K562 (cell line): ENCODE results near the gene KNL1.

Source experiments
- CBX1 ChIP-seq: sonication (generic); IDR thresholded peaks from 2 replicates; pipeline ENCODE4 v1.6.1; 2016; ENCODE audit warnings: antibody characterized with exemption, low read depth, mild to moderate bottlenecking
- MXI1 ChIP-seq: IDR thresholded peaks from 2 replicates; pipeline ENCODE4 v1.6.1; 2011; ENCODE audit warnings: low read depth, mild to moderate bottlenecking, improper control_type of control experiment, low read length
- RAD21 ChIP-seq, 2 experiments: fragments of 250-450 bp in 1 of 2; fragments of 450-650 bp in 1 of 2; sonication (Bioruptor Pico) in 1 of 2; formaldehyde crosslinking in 1 of 2; IDR thresholded peaks in 1 of 2; conservative IDR thresholded peaks in 1 of 2; 2 replicates each; pipeline versions ENCODE4 v1.4.0 to v1.8.0; 2020 to 2022; ENCODE audit warnings: mild to moderate bottlenecking in 2 of 2, moderate library complexity in 1 of 2
- ZHX1 ChIP-seq: fragments of 150-350 bp; conservative IDR thresholded peaks from 2 replicates; pipeline ENCODE4 v1.6.1; 2014; ENCODE audit warnings: low read length

GRCh38 chr15:40639677-40640076 lies 45.6 kb downstream of the KNL1 start:
- no peak for TF ChIP-seq CBX1
- TF ChIP-seq ZHX1 = no peak
- TF ChIP-seq RAD21 (CRISPR knock-in tag; conservative IDR thresholded peaks at IDR 0.05 in 1 of 2, IDR thresholded peaks at IDR 0.05 in 1 of 2) = no peak
- TF ChIP-seq MXI1 = no peak
